H54 (cell line): ENCODE measurements around the gene PTPRK.

ENCODE experiments used
- DNase-seq: peaks from one replicate; pipeline ENCODE4 v3.0.0; 2011; ENCODE audit warnings: low spot score, mixed read lengths; ENCODE audit not compliant: insufficient read length
- FAIRE-seq: peaks from 3 replicates; lab custom pipeline; 2011; peaks lifted over from hg19 to GRCh38; lab: Jason Lieb, UNC
- POLR2A ChIP-seq: IDR thresholded peaks from 2 replicates; pipeline ENCODE4 v1.6.1; 2011; ENCODE audit warnings: low read depth, mild to moderate bottlenecking, low read length

Gene PTPRK

DNA sequence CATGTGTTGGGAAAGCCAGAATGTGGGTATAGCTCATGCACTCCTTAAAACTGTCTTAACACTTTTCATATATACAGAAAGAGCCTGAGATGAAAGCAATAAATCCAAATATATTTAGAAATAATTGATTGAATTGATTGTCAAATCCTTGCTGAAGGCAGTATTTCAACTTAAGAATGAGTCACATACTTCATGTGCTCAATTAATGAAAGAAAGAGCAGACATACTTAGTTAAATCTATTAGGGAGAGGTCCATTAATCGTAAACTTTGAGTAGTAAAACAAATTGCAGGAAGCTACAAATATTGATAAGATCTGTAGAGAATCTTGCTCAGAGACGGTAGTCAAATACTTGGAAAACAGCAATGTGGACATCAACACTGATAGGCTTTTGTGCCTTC lies 358.0 kb downstream of the PTPRK start:
- TF ChIP-seq POLR2A: no peak
- no peak for FAIRE-seq
- DNase-seq: no peak

DNA sequence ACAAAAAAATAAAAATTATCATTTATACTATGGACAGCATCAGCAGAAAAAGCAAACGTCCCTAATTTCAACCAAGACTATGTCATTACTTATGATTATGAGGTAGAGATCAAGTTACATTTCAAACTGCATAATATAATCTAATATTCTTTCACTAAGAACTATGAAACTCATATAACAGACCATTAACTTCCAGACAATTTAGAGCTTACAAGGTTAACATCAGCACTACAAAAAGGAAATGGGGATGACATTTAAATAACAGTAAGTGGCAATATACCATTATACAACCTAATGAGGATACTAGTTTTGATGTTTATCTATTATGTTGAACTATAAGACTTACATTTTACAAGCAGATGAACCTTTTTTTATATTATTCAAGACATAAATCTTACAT lies 358.6 kb downstream of the PTPRK start:
- no peak for DNase-seq
- TF ChIP-seq POLR2A: no peak

GRCh38 chr6:128161263-128161662 lies 359.1 kb downstream of the PTPRK start:
- TF ChIP-seq POLR2A: no peak
- DNase-seq (no peak), FAIRE-seq (no peak)

More for the DNA sequence above, 358.6 kb downstream of the PTPRK start:
- FAIRE-seq: no peak

DNA sequence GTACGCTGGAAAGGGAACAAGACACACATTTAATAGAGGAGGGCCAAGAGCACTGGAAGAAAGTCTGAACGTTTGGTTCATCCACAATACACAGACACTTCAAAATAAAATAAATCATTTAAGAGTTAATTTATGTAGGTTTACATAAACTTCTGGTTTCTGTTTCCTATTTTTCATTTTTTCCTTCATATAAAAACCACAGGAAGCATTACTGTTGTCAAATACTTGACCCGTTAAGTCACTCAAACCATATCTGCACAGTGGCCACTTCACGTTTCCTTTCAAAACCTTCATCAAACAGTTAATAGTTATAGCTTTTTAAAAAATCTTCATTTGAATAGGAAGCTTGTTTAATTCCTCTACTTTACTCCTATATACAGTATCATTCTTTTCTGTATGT lies 361.9 kb downstream of the PTPRK start:
- FAIRE-seq (no peak), DNase-seq (no peak)
- TF ChIP-seq POLR2A: no peak

GRCh38 chr6:128156321-128157111 lies 363.9 kb downstream of the PTPRK start:
- no peak for TF ChIP-seq POLR2A
- FAIRE-seq (no peak), DNase-seq (no peak)

GRCh38 chr6:128155826-128156225 lies 364.6 kb downstream of the PTPRK start:
- no peak for TF ChIP-seq POLR2A
- DNase-seq (no peak), FAIRE-seq (no peak)

DNA sequence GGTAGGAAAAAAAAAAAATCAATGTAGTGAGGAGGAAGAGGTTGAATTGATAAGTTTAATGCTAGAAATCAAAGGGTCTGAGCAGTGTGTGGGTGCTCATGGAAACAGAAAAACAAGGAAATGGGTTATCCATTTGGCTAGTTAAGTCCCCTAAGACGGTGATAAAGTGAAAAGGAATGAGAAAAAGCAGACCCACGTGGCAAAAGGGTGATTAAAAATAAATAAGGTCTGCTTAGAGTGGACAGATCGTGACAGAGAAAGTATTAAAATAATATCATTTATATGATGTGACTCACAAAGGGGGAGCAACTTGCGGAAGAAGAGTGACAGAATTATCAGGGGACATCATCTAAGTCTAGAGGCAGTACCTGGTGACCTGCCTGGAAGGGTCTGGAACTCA lies 367.8 kb downstream of the PTPRK start:
- FAIRE-seq: no peak
- no peak for DNase-seq
- no peak for TF ChIP-seq POLR2A

GRCh38 chr6:128150376-128150775 lies 370.0 kb downstream of the PTPRK start:
- no peak for TF ChIP-seq POLR2A
- FAIRE-seq (no peak), DNase-seq (no peak)

GRCh38 chr6:128149796-128150195 lies 370.6 kb downstream of the PTPRK start:
- DNase-seq (no peak), FAIRE-seq (no peak)
- TF ChIP-seq POLR2A: no peak

DNA sequence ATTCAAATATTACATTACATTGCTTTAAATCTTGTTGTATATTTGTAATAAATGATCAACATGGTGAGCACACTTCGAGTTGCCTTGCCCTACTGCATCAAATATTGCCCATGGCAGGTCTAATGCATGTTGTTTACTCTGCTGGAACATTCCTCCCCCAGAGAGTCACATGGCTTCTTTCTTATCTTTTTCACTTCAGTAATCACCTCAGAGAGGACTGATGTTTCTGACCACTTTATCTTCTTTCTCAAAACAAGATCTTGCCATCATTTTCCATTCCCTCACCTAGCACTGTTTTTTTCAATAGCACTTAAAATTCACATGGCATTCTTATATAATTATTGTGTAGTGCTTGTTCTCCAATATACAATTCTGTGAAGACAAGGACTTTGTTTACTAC lies 376.1 kb downstream of the PTPRK start:
- DNase-seq (no peak), FAIRE-seq (no peak)
- no peak for TF ChIP-seq POLR2A

DNA sequence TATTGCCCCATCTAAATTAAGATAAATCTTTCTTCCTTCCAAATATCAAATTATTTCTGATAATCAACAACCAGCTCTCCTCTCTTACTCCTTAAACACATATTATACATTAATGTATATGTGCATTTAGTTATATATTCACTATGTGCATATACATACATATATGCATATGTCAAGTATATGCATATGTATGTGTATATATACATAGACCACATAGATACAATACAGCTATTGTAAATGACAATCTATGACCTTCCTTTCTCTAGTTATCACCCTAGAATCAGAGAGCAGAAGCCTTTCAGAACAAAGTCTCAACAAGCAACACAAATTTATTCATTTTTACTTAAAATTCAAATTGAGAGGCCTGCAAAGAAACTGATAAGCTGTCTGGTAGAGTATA lies 378.5 kb downstream of the PTPRK start:
- TF ChIP-seq POLR2A: no peak
- DNase-seq (no peak), FAIRE-seq (no peak)

- FAIRE-seq (no peak), DNase-seq (no peak)
- no peak for TF ChIP-seq POLR2A
Observed at GRCh38 chr6:128139519-128139918, 380.9 kb downstream of the PTPRK start.

DNA sequence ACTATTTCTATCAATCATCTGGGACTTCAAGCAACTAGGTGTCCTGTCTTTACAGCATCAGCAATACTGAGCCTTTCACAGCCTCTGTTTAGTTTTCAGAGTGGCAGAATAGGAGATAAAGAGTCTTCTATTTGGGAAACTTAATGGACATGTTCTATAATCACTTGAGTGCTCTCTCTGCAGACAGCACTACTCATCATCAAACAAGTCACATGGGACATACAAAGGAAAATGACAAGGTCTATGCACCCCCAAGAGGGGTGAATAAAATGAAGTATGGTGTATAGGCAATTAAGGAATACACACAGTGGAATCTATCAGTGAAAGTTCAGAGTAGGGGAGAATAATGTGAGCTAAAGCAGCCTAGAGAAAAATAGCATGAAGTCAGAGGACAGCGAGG lies 381.7 kb downstream of the PTPRK start:
- no peak for TF ChIP-seq POLR2A
- no peak for FAIRE-seq

GRCh38 chr6:128135325-128135724 lies 385.1 kb downstream of the PTPRK start:
- no peak for TF ChIP-seq POLR2A
- DNase-seq: no peak
- no peak for FAIRE-seq

More for the DNA sequence above, 381.7 kb downstream of the PTPRK start:
- no peak for DNase-seq

GRCh38 chr6:128131566-128131965 lies 388.8 kb downstream of the PTPRK start:
- TF ChIP-seq POLR2A: no peak
- FAIRE-seq (no peak), DNase-seq (no peak)

DNA sequence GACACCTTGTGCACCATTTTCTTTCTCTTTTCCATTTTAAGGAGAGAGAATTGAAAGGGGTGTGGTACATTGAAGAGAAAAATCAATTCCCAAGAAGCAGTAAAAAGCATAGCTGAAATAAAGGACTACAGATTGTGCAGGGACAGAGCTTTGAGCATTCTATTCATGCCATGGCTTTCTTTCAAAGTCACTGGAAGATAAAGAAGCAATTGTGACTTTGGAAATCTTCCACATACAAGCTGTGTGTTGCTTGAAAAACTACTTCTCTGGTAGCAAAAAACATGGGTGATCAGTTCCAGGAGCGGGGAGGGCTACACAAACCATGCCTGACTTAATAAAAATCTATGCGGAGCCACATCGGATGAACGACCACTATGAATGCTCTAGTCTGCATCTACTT lies 389.4 kb downstream of the PTPRK start:
- TF ChIP-seq POLR2A: no peak
- DNase-seq (no peak), FAIRE-seq (no peak)
